ENCODE data around the gene ITGA8.

The ITGA8 gene

DNA sequence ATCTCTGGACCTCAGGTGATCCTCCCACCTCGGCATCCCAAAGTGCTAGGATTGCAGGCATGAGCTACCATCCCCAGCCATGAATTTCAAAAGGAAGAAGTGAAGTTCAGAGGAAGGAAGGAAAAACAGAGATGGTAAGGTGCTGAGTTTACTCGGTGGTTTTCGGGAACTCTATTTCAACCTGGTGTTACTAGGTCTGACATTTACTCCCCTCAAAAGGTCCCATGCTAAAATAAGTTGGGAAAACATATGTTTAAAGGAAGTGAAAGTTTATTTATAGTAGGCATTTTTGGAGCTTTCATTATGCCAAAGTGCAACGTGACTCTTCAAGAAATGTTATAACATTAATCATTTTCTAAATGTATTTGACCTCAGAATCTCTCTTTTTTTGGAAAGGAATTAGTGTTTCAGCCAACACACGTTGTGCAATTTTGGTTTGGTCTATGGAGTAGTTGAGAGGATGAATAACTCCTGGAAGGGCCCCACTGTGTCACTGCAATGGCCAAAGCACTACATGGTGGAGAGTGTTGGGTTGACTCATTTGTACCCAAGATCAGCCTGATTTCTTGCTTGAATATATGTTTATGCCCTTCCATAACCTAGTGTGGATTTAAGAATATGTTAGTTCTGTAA is 233.9 kb downstream of the ITGA8 start:
- H3K4me3 ChIP-seq (ENCODE audit: control insufficient read depth, low read depth, low read length) = no peak overlapping the region
- TF ChIP-seq, protein P1, sequence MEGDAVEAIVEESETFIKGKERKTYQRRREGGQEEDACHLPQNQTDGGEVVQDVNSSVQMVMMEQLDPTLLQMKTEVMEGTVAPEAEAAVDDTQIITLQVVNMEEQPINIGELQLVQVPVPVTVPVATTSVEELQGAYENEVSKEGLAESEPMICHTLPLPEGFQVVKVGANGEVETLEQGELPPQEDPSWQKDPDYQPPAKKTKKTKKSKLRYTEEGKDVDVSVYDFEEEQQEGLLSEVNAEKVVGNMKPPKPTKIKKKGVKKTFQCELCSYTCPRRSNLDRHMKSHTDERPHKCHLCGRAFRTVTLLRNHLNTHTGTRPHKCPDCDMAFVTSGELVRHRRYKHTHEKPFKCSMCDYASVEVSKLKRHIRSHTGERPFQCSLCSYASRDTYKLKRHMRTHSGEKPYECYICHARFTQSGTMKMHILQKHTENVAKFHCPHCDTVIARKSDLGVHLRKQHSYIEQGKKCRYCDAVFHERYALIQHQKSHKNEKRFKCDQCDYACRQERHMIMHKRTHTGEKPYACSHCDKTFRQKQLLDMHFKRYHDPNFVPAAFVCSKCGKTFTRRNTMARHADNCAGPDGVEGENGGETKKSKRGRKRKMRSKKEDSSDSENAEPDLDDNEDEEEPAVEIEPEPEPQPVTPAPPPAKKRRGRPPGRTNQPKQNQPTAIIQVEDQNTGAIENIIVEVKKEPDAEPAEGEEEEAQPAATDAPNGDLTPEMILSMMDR (IDR thresholded peaks at IDR 0.05; ENCODE audit: control insufficient read depth, insufficient read depth, low read depth, low read length, missing control alignments) = no peak
- peak; percentile 64 for DNase-seq (ENCODE audit: low read depth)

DNA sequence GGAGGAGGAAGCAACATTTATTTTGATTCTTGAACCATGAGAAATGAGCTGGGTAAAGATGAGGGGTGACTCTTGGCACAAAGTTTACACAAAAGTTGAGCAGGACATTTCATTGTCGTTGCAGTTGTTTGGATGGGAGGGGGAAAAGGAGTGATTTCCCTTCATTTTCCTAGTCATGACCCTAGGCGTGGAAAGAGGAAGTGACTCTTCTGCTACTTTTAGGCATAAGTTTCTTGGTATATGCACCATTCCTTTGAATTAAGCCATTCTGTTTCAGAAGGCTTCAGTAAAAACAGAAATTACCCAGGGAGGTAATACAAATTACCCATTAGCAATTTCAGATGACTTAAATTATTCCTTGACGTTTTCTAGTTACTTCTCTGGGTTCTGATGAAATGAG is 234.7 kb downstream of the ITGA8 start:
- TF ChIP-seq, protein P1 (IDR thresholded peaks at IDR 0.05; ENCODE audit: control insufficient read depth, insufficient read depth, low read depth, low read length, missing control alignments) = no peak
- no peak for DNase-seq (ENCODE audit: low read depth)
- no peak overlapping the region for H3K4me3 ChIP-seq (ENCODE audit: control insufficient read depth, low read depth, low read length)

DNA sequence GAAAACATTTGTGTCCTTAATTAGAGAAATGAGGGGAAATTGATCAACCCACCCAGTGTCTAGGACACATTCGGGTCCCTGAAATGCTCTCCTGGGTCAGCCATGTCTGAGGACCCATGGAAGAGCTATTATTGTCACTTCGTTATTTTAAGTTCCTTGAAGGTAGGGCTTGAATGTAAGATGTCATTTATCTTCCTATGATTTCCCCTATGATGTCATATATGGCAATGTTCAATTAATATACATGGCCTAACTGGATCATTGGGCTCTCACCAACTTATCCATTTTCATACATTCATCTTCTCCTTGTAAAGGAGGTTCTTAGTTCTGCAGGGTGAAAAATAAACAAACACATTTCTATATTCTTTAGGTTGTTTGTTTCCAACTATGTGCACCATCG is 235.6 kb downstream of the ITGA8 start:
- TF ChIP-seq, protein P1 (IDR thresholded peaks at IDR 0.05; ENCODE audit: control insufficient read depth, insufficient read depth, low read depth, low read length, missing control alignments) = no peak
- H3K4me3 ChIP-seq (ENCODE audit: control insufficient read depth, low read depth, low read length) = no peak overlapping the region
- no peak for DNase-seq (ENCODE audit: low read depth)

DNA sequence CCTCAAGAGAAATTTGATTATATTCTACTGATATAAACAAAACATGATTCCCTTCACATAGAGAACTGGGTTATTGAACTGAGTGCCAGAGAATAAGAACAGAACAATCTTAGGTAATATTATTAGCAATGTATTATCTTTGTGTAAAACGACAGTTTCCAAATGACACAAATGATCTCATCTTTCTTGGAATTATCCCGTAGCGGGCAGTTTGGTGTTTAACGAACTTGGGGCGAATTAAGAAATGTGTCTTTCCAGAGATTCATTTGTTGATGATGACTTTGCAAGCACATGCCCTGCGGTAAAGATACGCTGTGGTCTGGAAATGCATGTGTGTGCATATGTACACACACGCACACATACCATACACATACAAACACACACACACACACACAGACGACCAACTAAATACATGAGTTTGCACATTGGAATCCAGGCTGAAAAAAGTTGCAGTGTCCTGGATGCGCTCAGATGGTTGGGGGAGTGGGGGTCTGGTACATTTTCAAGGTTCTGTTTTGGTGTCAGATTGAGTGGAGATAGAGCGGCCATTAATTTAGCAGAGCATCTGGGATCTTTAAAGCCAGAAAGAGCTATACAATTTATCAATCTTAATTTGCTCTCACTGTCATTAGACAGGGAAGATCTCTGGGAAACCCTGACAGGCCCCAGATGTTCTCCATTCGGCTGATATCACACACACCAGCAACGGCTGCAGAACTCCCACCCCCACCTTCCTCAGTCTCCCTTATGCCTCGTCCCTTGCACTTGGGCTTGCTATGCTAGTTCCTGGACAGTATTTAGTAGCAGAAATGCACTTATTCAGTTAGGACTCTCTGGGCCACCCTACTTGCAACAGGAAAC is 236.3 kb downstream of the ITGA8 start:
- DNase-seq (ENCODE audit: low read depth) = no peak
- H3K4me3 ChIP-seq (ENCODE audit: control insufficient read depth, low read depth, low read length) = no peak overlapping the region
- TF ChIP-seq, protein P1 (IDR thresholded peaks at IDR 0.05; ENCODE audit: control insufficient read depth, insufficient read depth, low read depth, low read length, missing control alignments) = no peak

DNA sequence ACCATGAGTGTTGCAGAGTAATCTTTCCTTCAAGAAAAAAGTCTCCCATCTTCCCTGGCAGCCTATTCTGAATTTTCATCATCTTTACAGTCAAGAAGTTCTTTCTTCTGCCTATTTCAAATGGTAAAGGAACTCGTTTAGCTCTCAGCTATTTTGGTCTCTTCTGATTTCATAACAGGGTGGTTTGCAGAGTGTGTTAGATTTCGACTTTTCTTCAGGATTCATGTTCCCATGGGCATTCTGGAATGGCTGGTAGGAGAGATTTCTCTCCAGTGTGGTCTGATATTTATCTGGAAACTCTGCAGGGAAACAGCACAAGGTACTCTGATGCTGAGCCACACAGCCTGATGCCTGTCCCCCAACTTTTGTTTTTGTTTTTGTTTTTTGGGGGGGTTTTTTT is 237.6 kb downstream of the ITGA8 start:
- TF ChIP-seq, protein P1 (IDR thresholded peaks at IDR 0.05; ENCODE audit: control insufficient read depth, insufficient read depth, low read depth, low read length, missing control alignments) = no peak
- H3K4me3 ChIP-seq (ENCODE audit: control insufficient read depth, low read depth, low read length) = no peak overlapping the region
- DNase-seq (ENCODE audit: low read depth) = no peak

DNA sequence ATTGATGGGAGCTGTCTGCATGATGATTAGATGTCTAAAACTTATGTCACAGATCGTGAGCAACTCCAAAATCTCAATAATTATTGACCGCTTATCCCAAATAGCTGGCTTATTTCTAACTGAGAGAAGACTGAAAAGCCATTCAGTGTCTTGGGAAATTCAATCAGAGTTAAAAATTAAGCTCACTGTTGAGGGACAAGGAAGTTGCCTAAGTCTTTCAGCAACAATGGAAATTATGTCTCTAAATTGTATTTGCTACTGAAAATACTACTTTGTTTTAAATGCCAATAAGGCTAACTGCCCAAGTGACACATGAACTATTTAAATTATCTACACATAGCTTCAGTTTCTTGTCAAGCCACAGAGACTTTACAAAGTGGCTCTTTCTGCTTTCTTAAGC is 240.8 kb downstream of the ITGA8 start:
- no peak for DNase-seq (ENCODE audit: low read depth)
- H3K4me3 ChIP-seq (ENCODE audit: control insufficient read depth, low read depth, low read length) = no peak overlapping the region
- TF ChIP-seq, protein P1 (IDR thresholded peaks at IDR 0.05; ENCODE audit: control insufficient read depth, insufficient read depth, low read depth, low read length, missing control alignments) = no peak
